Raji (cell line): Measurements from ENCODE around the gene UBE2N.
A peak's percentile ranks its signal among the peaks of the same experiment; 100 is the strongest.

Source experiments
- POLR2A ChIP-seq: IDR thresholded peaks from 2 replicates; pipeline ENCODE4 v1.6.1; 2011; ENCODE audit warnings: low read depth, low read length, control low read depth; ENCODE audit not compliant: insufficient read depth

UBE2N gene

DNA sequence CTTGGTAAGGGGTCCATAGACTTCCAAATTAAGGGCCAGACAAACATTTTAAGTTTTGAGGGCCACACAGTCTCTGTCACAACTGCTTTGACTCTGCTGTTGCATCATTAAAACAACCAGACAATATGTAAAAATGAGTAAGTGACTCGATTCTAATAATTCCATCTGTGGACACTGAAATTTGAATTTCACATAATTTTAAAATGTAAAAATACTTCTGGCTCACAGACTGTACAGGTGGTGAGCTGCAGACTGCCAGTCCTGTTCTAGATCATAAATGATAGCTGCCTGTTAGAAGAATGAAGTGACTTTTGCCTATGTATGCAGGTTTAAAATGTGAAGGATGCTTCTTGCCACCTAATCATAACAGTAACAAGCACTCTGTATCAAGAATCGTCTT lies 48.3 kb downstream of the UBE2N start:
- TF ChIP-seq POLR2A = no peak

DNA sequence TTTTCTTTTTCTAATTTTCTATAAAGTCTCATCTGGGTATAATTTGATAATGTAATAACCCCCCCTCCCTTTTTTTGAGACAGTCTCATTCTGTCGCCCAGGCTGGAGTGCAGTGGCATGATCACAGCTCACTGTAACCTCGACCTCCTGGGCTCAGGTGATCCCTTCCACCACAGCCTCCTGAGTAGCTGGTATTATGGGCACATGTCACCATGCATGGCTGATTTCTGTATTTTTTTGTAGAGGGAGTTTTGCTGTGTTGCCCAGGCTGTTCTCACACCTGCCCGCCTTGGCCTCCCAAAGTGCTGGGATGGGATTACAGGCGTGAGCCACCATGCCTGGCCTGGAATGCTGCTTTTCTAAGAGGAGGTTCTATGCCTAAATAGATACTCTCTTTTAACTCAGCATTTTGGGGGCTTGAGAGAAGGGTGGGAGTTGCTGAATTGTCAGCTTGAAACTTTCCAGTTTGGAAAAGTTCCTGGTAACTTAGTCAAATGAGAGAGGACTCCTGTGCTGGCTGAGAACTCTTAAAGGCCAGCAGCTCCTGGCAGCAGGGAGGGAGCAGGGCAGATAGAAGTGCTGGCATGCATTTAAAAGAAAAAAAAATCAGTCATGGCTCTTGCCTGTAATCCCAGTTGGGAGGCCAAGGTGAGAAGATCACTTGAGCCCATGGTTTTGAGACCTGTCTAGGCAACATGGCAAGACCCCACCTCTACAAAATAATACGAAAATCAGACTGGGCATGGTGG lies 51.0 kb downstream of the UBE2N start:
- no peak for TF ChIP-seq POLR2A

- TF ChIP-seq POLR2A = no peak
These were observed 51.7 kb downstream of the UBE2N start for GRCh38 chr12:93390031-93390430.

GRCh38 chr12:93387780-93388179 lies 54.0 kb downstream of the UBE2N start:
- TF ChIP-seq POLR2A = no peak

DNA sequence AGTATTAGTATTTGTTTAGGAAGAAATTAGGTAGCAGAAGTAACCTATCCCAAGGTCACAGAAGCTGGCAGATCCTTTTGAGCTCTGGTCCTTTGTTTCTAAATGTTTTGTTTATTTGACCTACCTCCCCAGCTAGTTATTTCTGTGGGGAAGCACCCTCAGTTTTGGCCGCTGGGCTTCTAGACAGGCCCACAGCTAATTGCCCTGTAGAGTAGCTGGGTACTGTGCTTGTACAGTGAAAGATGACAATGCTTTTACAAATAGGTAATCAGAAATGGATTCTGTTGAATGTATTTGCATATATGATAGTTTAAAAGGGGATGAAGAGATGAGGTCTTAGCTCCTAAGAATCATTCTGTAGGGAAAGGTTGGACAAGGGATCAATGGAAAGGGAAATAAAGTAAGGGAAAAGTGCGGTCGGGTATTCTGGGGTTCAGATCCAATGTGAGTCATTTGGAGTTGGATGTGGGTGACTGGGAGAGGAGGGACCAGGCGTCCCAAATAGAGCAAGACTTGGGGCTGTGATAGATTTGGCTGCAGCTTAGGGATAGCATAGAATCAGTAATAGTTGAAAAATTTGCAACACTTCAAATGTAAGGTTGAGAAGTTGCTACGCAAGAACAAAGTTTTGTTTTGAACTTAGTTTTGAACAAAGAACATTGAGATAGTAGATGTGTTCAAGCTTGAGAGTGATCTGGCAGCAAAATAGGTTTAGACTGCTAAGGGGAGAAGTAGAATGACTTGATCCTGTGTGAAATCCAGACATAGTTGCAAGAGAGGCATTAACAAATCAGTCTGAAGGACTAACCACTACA lies 60.4 kb downstream of the UBE2N start:
- no peak for TF ChIP-seq POLR2A

DNA sequence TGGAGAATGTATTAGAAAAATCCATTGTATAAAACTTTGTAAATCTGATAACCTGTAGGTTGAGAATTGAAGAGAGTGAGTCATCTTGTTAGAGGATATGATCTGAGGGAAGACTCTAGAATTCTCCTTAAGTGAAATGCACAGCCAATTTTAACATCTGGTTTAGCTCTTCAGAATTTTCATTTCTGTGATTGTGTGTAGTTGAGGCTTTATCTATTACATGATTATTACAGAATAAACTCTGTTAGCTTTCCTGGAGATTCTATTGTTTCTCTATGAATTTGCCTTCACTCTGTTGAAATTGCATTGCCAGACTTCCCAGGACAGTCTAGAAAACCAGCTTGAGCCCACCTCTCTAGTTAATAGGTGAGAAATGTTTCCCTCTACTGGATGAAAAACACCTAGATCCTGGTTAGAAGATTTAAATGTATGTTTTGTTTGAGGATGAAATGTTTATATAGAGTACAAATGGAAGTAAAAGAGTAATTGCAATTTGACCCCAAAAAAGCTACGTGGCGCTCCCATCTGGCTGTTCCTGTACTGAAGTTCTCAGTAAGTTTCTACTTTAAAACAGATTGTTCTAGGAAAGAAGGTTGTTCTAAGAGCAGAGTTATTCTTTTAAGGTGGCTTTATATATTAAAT lies 61.1 kb downstream of the UBE2N start:
- TF ChIP-seq POLR2A = no peak

DNA sequence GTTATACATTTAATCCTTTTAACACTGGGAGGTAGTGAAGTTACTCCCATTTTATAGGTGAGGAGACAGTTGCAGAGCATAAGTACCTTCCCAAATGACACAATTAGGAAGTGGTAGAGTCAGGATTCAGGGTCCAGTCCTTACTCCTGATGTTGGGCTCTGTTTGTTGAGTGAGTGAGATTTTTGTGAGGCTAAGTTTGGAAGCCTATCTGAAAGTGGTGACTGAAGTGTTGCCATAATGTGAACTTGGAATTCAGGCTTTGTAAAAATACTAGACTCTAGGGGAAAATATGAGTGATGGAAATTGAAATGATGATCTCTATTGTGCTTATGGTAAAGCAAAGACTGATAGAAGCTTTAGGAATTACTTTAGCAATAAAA lies 61.8 kb downstream of the UBE2N start:
- TF ChIP-seq POLR2A = no peak

GRCh38 chr12:93379326-93379980 lies 62.3 kb downstream of the UBE2N start:
- TF ChIP-seq POLR2A = no peak

DNA sequence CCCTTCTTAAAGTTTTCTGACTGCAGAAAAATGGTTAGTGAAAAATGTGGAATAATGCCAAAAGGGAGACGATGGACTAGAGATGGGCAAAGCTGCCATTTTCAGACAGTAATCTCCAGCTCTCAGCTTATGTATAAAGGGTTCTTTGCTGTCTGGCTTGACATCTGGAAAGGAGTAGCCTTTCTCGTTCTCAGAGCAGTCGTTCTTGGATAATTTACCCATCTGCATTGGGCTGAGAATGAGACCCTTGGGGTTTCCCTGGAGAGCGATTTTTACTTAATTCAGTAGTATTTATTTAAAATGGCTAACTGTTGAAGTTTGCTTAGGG lies 62.8 kb downstream of the UBE2N start:
- no peak for TF ChIP-seq POLR2A

GRCh38 chr12:93378196-93378997 lies 63.4 kb downstream of the UBE2N start:
- TF ChIP-seq POLR2A = peak; percentile 55

GRCh38 chr12:93377252-93378195 lies 64.2 kb downstream of the UBE2N start, which contains the start of gene NUDT4:
Gene NUDT4 (plus strand): TSS chr12:93377925. CDS start chr12:93378323, 398 bp downstream.
- TF ChIP-seq POLR2A = peak; percentile 80

DNA sequence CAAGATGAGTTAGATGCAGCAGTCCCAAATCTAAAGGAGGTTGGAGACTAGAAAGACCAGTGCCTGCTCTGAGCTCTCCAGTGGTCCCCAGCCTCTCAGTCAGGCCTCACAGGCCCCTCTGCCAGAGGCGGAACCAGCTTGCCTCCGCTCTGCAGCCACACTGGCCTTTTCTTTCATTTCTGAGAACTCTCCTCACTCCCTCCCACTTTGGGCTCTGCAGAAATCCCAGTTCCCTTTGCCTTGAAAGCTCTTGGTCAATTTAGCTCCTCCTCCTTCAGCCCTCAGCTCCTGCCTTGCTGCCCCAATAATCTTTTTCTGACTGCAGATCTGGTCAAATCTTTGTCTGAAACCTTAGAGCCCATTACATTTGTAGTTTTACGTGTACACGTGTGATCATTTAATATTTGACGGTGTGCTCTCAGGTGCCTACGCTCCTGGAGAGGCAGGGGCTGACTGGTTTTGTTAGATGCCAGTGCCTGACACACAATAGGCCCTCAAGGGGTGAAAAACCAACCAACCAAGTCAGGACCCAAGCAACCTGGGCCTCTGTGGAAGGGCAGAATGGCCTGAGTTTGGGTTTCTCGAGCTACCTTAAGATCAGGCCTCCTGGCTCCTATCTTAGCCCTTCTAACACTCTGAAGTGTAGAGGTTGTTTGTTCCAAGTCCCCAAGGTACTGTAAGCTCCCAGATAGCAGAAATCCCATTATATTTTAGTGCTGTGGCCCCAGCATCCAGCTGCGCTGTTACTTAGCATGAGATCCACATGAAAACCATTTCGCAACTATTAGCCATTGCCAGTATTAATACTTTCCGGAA lies 65.1 kb downstream of the UBE2N start:
- TF ChIP-seq POLR2A = no peak

GRCh38 chr12:93375906-93376305 lies 65.8 kb downstream of the UBE2N start:
- no peak for TF ChIP-seq POLR2A
